GM18499 (cell line): ENCODE data around the gene YEATS4.

Experiments
- ATAC-seq: cut with Tn5 transposase; IDR thresholded peaks from one replicate; pipeline ENCODE4 v1.9.1; 2021; ENCODE audit warnings: moderate number of reproducible peaks; ENCODE audit not compliant: insufficient read depth, unreplicated experiment

Gene YEATS4

DNA sequence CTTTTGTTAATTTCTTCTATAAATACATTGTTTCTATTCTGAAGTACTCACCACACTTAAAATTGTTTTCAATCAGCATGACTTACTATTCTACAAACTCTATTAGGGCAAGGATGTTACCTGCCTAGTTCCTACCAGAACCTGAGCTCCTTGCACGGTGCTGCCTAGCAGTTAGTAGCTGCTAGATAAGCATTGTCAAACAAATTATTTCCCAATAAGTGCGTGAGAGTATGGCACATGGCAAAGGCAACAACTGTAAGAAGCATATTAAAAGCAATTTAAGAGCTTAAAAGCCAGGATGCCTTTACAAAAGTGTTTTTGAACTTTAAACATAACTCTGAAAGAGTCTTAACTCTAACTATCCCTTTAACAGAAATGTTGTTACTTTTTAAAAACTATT, 19.5 kb upstream of the YEATS4 start:
- no peak for ATAC-seq

DNA sequence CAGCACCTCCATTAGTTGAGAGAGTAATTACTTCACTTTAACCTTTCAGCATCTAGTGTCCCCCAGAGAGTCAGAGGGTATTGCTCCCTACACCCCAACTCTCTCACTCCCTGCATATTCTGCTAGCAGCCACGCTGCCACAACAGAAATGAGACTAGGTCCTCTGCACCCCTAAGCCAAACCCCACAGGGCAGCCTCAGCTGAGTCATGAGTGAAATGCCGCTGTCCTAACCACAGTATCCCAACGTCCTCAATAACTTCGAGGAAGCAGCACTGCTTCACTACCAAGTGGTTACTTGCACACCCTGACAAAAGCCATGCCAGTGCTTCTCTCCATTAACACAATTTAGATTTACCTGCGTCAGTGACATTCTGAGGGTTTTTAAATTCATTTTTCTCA, 18.2 kb upstream of the YEATS4 start:
- ATAC-seq = no peak

DNA sequence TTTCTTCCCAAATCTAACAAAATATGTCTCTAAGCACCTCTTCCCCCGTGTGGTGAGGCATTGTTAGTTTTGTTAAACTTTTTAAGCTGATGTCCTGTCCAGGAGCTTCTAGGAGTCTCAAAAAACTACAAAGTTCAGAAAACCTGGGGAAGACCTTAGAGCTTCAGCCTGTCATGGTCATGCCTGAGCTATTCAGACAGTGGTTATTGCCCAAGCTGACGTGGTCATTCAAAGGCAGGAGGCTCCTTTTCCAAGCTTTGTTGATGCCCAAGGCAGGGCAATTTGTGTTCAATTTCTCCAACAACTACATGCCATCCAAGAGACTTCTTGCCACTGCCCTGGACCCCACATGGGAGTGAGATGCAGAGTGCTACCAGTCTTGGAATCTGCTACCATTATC, 17.1 kb upstream of the YEATS4 start:
- ATAC-seq = no peak

DNA sequence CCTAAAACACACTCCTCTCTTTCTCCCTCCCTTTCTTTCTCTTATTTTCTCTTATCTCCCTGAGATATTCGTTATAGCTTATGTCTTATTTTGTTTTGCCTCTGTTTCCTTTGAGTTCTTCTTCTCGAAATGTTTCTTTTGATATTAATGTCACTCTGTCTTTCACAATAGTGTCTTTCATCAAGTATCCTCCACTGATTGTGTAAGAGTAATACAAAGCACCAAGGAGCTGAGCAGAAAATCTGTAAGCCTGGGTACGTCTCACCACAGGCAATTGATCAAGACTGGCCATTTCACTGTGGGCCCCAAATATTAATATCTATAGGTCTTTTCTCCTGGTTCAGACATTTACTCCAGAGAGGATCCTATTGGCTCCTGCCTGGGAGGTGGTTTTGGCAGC, 16.2 kb upstream of the YEATS4 start:
- no peak for ATAC-seq

DNA sequence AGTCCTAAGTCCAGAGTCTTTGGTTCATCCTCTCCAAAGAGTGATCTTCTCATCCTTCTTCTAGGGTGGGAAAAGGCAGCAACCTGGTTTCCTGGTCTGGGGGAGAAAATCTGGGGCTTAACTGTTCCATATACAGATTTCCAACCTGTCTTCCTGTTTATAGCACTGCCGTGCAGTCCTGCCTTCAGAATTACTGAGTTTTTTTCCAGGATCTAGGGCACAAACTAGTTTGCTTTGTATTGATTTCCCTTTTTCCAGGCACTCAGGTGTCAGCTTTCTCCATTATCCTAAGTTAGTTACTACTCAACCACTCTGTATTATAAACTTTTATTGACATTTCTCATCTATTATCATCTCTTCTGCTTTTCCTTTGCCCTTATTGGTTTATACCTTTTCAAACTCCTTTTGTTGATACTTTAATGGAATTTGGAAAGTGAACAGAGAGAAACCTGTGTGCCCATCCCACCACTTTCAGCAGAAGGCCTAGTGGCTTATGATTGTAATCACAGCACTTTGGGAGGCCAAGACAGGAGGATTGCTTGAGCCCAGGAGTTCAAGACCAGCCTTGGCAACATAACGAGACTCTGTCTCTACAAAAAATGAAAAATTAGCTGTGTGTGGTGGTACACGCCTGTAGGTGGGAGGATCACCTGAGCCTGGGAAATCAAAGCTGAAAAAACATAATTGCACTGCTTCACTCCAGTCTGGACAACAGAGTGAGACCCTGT, 15.5 kb upstream of the YEATS4 start:
- ATAC-seq = no peak

DNA sequence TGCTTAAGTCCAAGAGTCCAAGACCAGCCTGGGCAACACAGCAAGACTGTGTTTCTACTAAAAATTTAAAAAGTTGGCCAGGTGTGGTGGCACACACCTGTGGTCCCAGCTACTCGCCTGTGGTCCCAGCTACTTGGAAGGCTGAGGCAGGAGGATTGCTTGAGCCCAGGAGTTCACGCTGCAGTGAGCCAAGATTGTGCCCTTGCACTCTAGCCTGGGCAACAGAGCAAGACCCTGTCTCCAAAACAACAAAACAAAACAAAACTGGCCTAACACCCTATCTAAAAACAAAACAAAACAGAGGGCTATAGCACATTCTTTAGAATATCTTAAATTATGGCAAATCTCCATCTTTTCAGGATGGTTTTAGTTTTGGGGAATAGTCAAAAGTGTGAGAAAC, 14.5 kb upstream of the YEATS4 start:
- no peak for ATAC-seq

DNA sequence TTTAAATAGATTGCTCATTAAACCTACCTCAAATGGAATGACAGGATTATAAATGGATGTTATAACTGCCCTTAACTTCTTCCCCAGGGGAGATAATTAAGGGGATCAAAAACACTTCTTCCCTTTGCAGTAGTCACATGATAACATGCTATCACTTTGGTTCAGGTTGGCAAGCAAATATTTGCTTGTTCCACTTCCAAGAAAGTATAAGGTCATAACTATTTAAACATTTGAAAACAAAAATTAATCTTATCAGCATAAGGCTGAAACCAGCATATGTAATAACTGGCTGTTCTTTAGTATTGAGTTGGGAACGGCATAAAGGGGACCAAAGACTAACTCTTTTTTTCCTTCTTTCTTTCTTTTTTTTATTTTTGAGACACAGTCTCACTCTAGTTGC, 13.8 kb upstream of the YEATS4 start:
- no peak for ATAC-seq

DNA sequence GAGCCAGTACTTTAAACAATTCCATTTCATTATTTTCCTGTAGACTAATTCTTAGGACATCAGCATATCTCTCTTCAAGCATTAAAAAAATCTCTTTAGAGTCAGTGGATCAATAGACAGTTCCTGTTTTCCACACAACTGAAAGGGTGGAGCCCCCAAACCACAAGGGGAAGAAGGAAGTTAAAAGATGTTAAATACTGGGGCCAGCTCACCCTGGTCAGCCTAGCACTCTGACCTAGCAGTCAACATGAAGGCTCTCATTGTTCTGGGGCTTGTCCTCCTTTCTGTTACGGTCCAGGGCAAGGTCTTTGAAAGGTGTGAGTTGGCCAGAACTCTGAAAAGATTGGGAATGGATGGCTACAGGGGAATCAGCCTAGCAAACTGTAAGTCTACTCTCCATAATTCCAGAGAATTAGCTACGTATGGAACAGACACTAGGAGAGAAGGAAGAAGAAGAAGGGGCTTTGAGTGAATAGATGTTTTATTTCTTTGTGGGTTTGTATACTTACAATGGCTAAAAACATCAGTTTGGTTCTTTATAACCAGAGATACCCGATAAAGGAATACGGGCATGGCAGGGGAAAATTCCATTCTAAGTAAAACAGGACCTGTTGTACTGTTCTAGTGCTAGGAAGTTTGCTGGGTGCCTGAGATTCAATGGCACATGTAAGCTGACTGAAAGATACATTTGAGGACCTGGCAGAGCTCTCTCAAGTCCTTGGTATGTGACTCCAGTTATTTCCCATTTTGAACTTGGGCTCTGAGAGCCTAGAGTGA, 11.2 kb upstream of the YEATS4 start, which contains the start of gene LYZ:
TSS of gene LYZ (plus strand) at position 220 of the 777 bp plus-strand sequence. CDS start at position 248, 28 bp downstream.
- ATAC-seq = no peak

DNA sequence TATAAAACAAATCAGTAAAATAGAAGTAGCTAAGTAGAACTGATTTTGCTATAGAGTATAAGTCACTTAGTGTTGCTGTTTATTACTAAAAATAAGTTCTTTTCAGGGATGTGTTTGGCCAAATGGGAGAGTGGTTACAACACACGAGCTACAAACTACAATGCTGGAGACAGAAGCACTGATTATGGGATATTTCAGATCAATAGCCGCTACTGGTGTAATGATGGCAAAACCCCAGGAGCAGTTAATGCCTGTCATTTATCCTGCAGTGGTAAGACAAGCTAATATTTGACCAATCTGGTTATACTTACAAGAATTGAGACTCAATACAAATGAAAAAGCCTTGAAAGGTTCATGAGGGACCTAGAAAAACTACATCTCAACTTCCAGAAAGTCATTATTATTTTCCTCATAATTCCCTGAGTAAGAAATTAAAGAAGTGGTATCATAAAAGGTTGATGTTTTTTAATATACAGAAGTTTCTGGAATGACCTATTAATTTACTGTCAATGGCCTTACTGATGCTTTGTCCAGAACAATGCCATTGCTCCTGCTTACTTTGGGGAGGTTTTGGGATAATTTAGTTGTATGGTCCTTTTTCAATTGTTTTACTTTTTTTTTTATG, 9.4 kb upstream of the YEATS4 start:
- no peak for ATAC-seq

DNA sequence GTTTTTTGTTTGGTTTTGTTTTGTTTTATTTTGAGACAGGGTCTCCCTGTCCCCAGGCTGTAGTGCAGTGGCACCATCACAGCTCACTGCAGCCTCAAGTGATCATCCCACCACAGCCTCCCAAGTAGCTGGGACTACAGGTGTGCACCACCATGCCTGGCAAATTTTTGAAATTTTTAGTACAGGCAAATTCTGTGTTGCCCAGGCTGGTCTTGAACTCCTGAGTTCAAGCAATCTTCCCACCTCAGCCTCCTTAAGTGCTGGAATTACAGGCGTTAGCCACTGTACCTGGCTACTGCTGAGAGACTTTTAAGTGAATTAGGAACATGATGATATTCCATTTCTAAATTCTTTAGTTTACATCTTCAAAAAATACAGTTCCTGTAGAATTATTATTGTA, 8.8 kb upstream of the YEATS4 start:
- no peak for ATAC-seq

DNA sequence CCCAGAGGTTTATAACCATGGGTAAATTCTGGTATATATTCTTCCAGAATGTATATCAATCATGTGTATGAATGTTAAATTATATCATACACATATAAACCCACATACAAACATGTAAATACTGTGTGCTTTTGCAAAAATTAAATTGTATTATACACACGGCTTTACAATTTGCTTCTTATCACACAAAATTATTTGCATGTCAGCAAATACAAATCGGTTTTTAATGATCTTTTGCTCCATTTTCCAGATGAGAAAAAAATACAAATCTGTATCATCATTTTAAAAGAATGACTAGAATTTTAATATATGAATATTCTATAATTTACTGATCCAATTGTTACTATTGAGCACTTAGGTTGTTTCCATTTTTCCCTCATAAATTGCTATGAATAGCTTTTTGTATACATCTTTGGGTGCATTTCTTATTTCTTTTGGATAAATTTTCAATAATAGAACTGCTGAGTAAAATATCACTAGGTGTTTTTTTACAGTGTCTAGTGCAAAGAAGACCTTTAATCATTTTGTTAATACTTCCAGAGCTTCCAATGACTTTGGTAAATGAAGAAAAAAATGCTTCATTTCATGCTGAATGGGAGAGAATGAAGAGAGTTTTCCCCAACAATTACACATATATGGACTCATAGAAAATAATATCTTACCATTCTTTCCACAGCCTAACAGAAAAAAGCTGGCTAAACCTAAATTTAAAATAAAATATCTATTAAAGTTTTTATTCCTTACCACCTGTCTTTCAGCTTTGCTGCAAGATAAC, 7.9 kb upstream of the YEATS4 start:
- no peak for ATAC-seq

DNA sequence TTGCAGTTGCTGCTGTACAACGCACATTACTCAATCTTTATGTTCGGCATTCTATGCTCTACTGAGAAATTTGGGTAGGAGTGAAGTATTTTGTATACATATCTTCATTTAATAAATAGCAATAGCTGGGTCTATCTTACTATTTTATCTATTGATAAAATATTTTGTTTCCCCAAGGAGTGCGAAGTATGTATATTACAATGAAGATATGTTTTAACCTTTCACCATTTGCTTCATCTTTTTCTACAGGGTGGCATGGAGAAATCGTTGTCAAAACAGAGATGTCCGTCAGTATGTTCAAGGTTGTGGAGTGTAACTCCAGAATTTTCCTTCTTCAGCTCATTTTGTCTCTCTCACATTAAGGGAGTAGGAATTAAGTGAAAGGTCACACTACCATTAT, 6.6 kb upstream of the YEATS4 start:
- ATAC-seq = no peak

DNA sequence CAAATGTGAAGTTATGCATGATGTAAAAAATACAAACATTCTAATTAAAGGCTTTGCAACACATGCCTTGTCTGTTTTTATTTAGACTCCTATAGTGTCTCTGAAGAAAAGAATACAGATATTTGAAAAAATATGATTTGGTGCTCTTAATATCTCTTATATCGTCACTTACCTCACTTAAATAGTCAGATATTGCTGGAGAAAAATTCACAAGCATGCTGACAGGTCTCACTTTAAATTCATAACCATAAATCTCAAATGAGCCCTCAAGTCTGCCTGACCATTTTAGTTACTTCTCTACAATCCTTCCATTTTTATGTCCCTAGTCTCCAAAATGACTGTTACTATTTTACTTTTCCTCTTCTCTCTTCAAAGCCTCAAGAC, 5.4 kb upstream of the YEATS4 start:
- ATAC-seq = no peak

DNA sequence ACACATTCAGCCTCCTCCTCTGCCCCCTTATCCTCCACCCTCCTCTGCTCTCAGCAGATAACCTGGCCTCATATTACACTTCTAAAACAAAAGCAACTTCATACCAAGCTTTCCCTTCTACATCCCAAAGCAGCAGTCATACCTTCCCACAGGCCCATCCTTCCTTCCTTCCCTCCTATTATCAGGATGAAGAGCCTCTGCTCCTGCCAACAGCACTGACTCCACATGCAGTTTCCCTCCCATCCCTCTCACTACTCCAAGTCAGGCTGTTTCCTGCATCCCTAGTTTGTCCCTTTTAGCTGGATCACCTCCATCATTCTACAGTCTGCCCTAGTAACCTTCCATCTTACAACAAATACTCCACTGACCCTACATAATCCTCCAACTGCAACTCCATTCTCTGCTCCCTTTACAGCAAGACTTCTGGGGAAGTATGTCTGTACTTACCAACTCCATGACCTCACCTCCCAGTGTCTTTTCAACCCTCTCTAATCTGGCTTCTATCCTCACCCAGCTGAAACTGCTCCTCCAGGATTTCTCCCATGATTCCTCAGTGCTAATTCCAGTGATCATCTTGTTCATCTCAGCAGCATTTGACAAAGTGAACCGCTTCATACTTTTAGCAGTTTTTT, 4.9 kb upstream of the YEATS4 start:
- ATAC-seq = no peak

DNA sequence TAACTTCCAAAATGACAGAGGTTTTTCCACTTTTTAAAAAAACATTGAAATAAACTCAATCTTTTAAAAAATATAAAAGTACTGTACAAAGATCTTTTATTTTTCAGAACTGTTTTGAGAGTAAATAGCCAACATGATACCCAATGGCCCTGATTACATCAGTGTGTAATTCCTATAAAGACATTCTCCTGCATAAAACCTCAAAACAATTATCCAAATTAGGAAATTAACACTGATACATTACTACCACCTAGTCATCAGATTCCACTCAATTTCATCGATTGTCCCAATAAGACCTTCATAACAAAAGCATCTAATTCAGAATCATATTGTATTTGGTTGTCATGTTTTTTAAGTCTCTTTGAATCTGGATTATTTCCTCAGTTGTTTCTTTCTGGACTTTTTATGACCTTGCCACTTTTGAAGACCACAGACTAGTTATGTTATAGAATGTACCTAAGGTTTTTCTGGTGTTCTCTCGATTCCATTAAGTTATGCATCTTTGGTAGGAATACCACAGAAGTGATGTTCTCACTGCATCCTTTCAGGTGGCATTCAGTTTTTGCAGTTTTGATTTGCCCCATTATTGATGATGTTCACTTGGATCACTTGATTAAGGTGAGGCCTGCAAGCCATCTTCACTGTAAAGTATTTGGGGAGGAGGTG, 4.0 kb upstream of the YEATS4 start:
- no peak for ATAC-seq

DNA sequence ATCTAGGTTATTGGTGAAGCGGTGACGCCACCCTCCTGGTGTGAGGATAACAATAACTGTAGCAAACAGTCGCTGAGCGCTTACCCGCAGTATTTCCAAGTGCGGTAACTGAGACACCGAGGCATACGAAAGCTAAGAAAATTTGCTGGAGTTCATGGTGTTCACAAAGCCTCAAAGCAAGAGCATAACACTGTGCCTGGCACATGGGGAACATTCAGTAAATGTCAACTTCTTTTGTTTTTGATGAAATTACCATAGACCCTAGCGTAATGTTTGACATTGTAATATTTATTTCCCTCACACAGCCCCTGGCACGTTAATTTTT, 767 bp downstream of the YEATS4 start:
- ATAC-seq = no peak

DNA sequence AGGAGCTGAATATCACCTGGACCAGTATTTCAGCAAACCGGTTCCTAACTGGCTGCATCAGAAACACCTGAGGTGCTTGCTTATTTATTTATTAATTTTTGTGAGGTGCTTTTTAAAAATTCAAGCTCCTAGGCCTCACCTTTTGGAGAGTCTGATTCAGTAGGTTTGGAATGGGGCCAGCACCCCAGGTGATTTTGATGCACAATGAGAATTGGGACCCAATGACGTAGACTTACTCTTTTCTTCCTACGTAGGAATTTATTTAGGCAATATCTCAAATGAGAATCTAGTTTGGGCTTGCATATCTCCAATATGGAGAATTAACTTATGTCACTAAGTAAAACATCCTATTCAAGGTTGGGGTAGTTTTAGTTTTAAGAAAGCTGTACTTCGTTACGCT, 7.3 kb downstream of the YEATS4 start:
- no peak for ATAC-seq

DNA sequence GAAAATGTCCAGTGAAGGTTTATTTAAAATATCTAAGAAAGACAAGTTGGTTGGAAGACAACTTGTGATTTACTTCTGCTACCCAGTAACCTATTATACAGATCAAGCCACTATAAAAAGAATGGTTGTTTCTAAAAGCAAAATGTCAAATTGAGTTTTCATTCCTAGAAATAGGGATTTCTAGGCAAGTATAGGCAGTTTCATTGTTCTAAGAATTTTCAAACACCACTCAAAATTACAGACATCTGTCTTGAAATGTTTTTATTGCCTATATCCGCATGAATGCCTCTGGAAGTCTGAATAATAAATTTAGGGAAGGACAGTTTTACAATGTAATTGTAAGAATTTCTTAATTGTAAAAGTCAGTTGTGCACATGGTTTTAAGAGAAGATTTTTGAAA, 8.6 kb downstream of the YEATS4 start:
- ATAC-seq = no peak

DNA sequence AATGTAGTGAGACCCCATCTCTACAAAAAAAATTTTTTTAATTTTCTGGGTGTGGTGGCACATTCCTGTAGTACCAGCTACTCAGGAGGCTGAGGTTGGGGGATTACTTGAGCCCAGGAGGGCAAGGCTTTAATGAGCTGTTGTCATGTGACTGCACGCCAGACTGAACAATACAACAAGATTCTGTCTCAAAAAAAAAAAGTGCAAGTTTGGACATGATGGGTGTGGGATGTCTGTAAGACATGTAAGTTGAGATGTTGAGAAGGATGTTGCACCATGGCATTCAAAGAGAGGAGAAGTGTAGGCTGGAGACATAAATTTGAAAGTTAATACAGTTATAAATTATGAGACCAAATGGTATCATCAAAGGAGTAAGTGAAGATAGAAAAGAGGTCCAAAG, 23.5 kb downstream of the YEATS4 start:
- ATAC-seq = no peak

DNA sequence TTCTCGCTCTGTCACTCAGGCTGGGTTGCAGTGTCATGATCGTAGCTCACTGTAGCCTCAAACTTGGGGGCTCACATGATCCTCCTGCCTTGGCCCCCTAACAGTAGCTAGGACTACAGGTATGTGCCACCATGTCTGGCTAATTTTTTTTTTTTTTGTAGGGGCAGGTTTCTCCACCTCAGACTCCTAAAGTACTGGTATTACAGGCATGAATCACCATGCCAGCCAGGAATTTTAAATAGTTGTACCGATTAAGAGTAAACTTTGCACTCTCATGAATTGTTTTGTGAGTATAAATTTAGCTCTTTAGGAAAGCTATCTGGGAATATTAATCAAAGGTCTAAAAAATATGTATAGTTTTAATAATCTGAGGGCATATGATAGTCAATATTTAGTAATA, 25.5 kb downstream of the YEATS4 start:
- no peak for ATAC-seq
